ENCODE data around the gene ZCCHC13. TPM values are rescaled to one million over a fixed set of nuclear protein-coding genes. Genes with fewer than 3 reads are reported as not detected.
"Not testable (repeated sequence)": the region's sequence is repeated elsewhere in the genome, so short reads cannot be mapped to it uniquely, and the experiment has no call there.

The ZCCHC13 gene
- total and polyA plus RNA-seq, 2 experiments from 2014 or later: not detected

DNA sequence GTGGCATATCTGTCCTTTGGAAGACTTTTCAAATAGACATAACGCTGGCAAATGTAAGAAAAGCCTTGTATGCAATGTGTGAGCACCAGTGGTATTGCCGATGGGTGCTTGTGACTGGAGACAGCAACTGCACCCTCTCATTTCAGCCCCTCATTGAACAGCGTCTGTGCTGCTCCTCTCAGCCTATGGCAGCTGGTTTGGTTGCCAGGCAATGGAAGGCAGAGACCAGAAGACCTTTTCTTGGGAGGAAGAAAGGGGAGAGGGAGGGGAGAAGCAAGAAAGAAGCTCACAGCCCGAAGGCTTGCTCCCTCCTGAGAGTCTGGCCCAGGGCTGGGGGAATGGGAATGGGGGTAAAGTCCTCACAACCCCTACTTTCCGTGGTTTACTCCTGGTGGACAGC is 20.2 kb downstream of the ZCCHC13 start:
- WGBS, 2 experiments (ENCODE audit: low coverage in 1 of 2, low lambda C conversion rate in 2 of 2, missing lambda C conversion rate in 2 of 2): 27 to 29% methylated on average over 4 to 5 of the region's 5 CpGs
- no peak for TF ChIP-seq EZH2 (IDR thresholded peaks at IDR 0.05; ENCODE audit: insufficient read depth, poor library complexity, severe bottlenecking)
- no peak for TF ChIP-seq EZH2phosphoT487 (IDR thresholded peaks at IDR 0.05; ENCODE audit: insufficient read depth, low read depth)

DNA sequence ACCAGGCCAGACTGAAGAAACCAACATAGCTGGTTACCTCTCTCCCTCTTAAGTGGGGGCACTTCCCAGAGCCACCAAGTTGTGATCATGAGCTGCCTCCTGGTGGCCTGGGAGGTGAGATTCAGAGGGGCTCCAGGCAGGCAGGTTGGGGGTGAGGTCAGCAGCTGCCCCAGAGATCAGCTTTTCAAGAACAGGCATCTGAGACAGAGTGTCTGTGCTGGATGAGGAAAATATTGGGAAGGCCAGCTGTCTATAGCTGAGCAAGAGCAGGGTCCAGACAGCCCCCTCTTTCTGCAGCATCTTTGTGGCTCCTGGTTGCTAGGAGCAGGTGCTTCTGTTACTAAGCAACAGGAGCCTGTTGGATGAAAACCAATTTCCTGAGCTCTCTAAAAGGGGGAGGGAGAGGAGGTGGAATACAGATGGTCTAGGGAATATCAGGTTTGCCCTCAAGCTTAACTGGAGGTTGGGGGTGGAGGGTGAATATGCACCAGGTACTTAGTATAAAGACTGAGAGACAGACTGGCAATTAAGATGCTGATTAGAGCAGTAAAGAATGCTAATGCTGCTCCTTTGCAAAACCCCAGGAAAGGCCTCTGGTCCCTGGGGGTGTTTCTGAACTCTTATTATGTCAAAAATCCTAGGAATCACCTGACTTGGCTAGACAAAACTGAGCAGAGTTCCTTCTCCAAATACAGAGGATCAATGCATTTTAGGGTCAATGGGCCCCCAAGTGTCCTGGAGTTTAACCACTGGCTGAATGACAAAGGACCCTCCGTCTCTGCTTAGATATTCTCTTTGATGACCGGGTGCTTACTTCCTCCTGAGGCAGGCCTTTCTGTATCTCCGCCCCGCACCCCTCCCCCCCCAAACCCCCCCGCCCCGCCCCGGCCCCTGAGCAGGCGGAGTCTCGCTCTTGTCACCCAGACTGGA is 21.4 kb downstream of the ZCCHC13 start:
- H3K79me2 ChIP-seq (ENCODE audit: insufficient read depth): no peaks in the 10 kb centered on the region
- H3K4me1 ChIP-seq (ENCODE audit: insufficient read depth): no peaks in the 10 kb centered on the region
- no peaks in the 10 kb centered on the region for H3K9me3 ChIP-seq (ENCODE audit: low read depth)
- no peak overlapping the region for H3K27ac ChIP-seq
- H3K9ac ChIP-seq: no peak overlapping the region
- H3F3A ChIP-seq (ENCODE audit: insufficient read depth): no peaks in the 10 kb centered on the region
- H3K36me3 ChIP-seq (ENCODE audit: low read depth): no peaks in the 10 kb centered on the region
- 40% methylated on average over 1 of the region's 9 CpGs; no CpG with 5 or more reads in 1 of the 2 experiments for WGBS, 2 experiments (ENCODE audit: low coverage in 1 of 2, low lambda C conversion rate in 2 of 2, missing lambda C conversion rate in 2 of 2)
- no peak overlapping the region for H3K4me2 ChIP-seq (ENCODE audit: unreplicated experiment)
- TF ChIP-seq EZH2 (IDR thresholded peaks at IDR 0.05; ENCODE audit: insufficient read depth, poor library complexity, severe bottlenecking) (no peak), EZH2phosphoT487 (IDR thresholded peaks at IDR 0.05; ENCODE audit: insufficient read depth, low read depth) (no peak)
- H3K4me3 ChIP-seq: no peak overlapping the region
- no peak for DNase-seq
- no peak overlapping the region for H2AFZ ChIP-seq
- in situ Hi-C loops (cut with MboI): loop anchor here (25.0 kb wide), 2 partner anchors 313 to 463 kb away; partner anchors contain the start of gene XIST
- no peaks in the 10 kb centered on the region for H3K9me2 ChIP-seq (ENCODE audit: insufficient read depth)
- H3K27me3 ChIP-seq (replicated peaks; ENCODE audit: insufficient read depth): no peaks in the 10 kb centered on the region
- H4K20me1 ChIP-seq (ENCODE audit: insufficient read depth): no peaks in the 10 kb centered on the region

More for the DNA sequence above, 20.2 kb downstream of the ZCCHC13 start:
- Histone ChIP-seq H3K4me3 (no peak overlapping the region), H3K9ac (no peak overlapping the region), H3K36me3 (ENCODE audit: low read depth) (no peaks in the 10 kb centered on the region), H3K79me2 (ENCODE audit: insufficient read depth) (no peaks in the 10 kb centered on the region), H3K27ac (no peak overlapping the region), H3K9me2 (ENCODE audit: insufficient read depth) (no peaks in the 10 kb centered on the region), H3K4me2 (ENCODE audit: unreplicated experiment) (no peak overlapping the region), H3K27me3 (replicated peaks; ENCODE audit: insufficient read depth) (no peaks in the 10 kb centered on the region), H3K4me1 (ENCODE audit: insufficient read depth) (no peaks in the 10 kb centered on the region), H3K9me3 (ENCODE audit: low read depth) (no peaks in the 10 kb centered on the region), H4K20me1 (ENCODE audit: insufficient read depth) (no peaks in the 10 kb centered on the region), H2AFZ (no peak overlapping the region), H3F3A (ENCODE audit: insufficient read depth) (no peaks in the 10 kb centered on the region)
- no peak for DNase-seq
- in situ Hi-C loops (cut with MboI): no loop called here

DNA sequence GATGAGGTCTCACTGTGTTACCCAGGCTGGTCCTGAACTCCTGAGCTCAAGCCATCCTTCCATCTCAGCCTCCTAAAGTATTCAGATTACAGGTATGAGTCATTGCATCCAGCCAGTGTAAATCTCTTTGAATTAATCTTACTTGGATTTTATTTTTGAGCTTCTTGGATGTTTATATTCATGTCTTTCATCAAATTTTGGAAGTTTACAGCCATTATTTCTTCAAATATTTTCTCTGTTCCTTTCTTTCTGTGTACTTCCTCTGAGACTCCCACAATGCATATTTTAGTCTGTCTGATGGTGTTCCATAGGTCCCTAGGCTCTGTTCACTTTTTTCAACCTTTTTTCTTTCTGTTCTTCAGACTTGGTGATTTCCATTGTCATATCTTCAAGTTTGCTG is 34.9 kb downstream of the ZCCHC13 start:
- peaks cover 6% of the 10 kb centered on the region for H3K4me1 ChIP-seq (ENCODE audit: insufficient read depth)
- no peaks in the 10 kb centered on the region for H3K9me2 ChIP-seq (ENCODE audit: insufficient read depth)
- H3K36me3 ChIP-seq (ENCODE audit: low read depth): no peaks in the 10 kb centered on the region
- H3K9ac ChIP-seq: no peak overlapping the region
- H3K9me3 ChIP-seq (ENCODE audit: low read depth): no peaks in the 10 kb centered on the region
- no peaks in the 10 kb centered on the region for H3K79me2 ChIP-seq (ENCODE audit: insufficient read depth)
- H3F3A ChIP-seq (ENCODE audit: insufficient read depth): no peaks in the 10 kb centered on the region
- TF ChIP-seq EZH2phosphoT487 (IDR thresholded peaks at IDR 0.05; ENCODE audit: insufficient read depth, low read depth) (no peak), EZH2 (IDR thresholded peaks at IDR 0.05; ENCODE audit: insufficient read depth, poor library complexity, severe bottlenecking) (no peak)
- no peaks in the 10 kb centered on the region for H4K20me1 ChIP-seq (ENCODE audit: insufficient read depth)
- in situ Hi-C loops (cut with MboI): loop anchor here (25.0 kb wide), 2 partner anchors 327 to 477 kb away; partner anchors contain the start of gene XIST
- DNase-seq: no peak
- H3K27ac ChIP-seq: no peak overlapping the region
- H3K4me3 ChIP-seq: no peak overlapping the region
- H2AFZ ChIP-seq: no peak overlapping the region
- no peaks in the 10 kb centered on the region for H3K27me3 ChIP-seq (replicated peaks; ENCODE audit: insufficient read depth)
- no peak overlapping the region for H3K4me2 ChIP-seq (ENCODE audit: unreplicated experiment)

DNA sequence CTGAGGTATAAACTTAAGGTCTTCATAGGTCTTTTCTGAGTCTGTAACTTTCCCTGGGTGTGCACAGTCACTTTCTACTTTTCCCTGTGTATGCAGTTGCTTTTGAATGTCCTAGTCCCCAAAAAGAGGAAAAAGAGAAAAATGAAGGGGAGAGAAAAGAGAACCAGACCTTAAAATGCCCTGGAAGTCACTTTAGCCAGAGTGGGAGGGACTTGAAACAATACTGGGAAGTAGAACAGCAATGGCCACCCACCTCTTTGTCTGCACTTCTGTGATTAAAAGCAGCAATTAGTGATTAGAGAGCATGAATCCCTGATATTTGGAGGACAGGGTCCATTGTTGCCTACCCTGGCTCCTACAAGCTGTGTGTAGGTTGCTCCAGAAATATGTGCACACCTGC is 36.1 kb downstream of the ZCCHC13 start:
- H3K36me3 ChIP-seq (ENCODE audit: low read depth): no peaks in the 10 kb centered on the region
- no peak overlapping the region for H3K27ac ChIP-seq
- H3K9me2 ChIP-seq (ENCODE audit: insufficient read depth): no peaks in the 10 kb centered on the region
- in situ Hi-C loops (cut with MboI): loop anchor here (25.0 kb wide), 2 partner anchors 328 to 478 kb away; partner anchors contain the start of gene XIST
- no peaks in the 10 kb centered on the region for H3K9me3 ChIP-seq (ENCODE audit: low read depth)
- H3K4me2 ChIP-seq (ENCODE audit: unreplicated experiment): no peak overlapping the region
- no peak for TF ChIP-seq EZH2phosphoT487 (IDR thresholded peaks at IDR 0.05; ENCODE audit: insufficient read depth, low read depth)
- TF ChIP-seq EZH2 (IDR thresholded peaks at IDR 0.05; ENCODE audit: insufficient read depth, poor library complexity, severe bottlenecking): no peak
- H2AFZ ChIP-seq: no peak overlapping the region
- H3F3A ChIP-seq (ENCODE audit: insufficient read depth): no peaks in the 10 kb centered on the region
- no peak overlapping the region for H3K9ac ChIP-seq
- DNase-seq: no peak
- no peaks in the 10 kb centered on the region for H3K79me2 ChIP-seq (ENCODE audit: insufficient read depth)
- H3K4me3 ChIP-seq: no peak overlapping the region
- peaks cover 6% of the 10 kb centered on the region for H3K4me1 ChIP-seq (ENCODE audit: insufficient read depth)
- H3K27me3 ChIP-seq (replicated peaks; ENCODE audit: insufficient read depth): no peaks in the 10 kb centered on the region
- H4K20me1 ChIP-seq (ENCODE audit: insufficient read depth): no peaks in the 10 kb centered on the region

DNA sequence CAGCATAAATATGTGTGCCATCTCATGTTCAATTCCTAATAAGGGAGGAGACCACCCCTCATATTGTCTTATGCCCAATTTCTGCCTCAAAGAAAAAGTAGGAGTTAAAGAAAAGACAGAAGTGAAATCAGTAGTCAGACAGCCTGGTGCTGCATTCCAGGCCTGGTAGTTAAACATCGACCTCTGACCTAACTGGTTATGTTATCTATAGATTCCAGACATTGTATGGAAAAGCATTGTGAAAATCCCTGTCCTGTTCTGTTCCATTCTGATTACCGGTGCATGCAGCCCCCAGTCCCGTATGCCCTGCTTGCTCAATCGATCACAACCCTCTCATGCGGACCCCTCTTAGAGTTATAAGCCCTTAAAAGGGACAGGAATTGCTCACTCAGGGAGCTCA is 38.2 kb downstream of the ZCCHC13 start:
- not testable (repeated sequence) for H3K79me2 ChIP-seq (ENCODE audit: insufficient read depth); H3K4me1 ChIP-seq (ENCODE audit: insufficient read depth); H3K36me3 ChIP-seq (ENCODE audit: low read depth); H3K9me3 ChIP-seq (ENCODE audit: low read depth); H3K4me2 ChIP-seq (ENCODE audit: unreplicated experiment); DNase-seq; H2AFZ ChIP-seq; H3K9me2 ChIP-seq (ENCODE audit: insufficient read depth); H3K27ac ChIP-seq; H3F3A ChIP-seq (ENCODE audit: insufficient read depth); H3K4me3 ChIP-seq; H4K20me1 ChIP-seq (ENCODE audit: insufficient read depth); H3K9ac ChIP-seq; H3K27me3 ChIP-seq (replicated peaks; ENCODE audit: insufficient read depth)
- in situ Hi-C loops (cut with MboI): loop anchor here (25.0 kb wide), 2 partner anchors 330 to 480 kb away; partner anchors contain the start of gene XIST
- WGBS, 2 experiments (ENCODE audit: low coverage in 1 of 2, low lambda C conversion rate in 2 of 2, missing lambda C conversion rate in 2 of 2): 83 to 98% methylated on average over 4 to 5 of the region's 5 CpGs

Data from GM23248 (cell line).